Cardiac muscle cell (in vitro differentiated cells and primary cell): ENCODE measurements around the gene KCNQ5. TPM values are rescaled to one million over a fixed set of nuclear protein-coding genes. Genes with fewer than 3 reads are reported as not detected.

Experiments used
- DNase-seq, 2 donors: peaks; one replicate each; pipeline versions ENCODE4 v3.0.0 to v3.0.0-alpha.2; 2010 to 2017; ENCODE audit warnings: low read depth in 1 of 2, low spot score in 1 of 2
- H3K27ac ChIP-seq: fragments of 200-600 bp; sonication (generic); 2 replicates; pipeline ENCODE4 v1.5.1; 2016
- H3K27me3 ChIP-seq: fragments of 200-600 bp; sonication (generic); 2 replicates; pipeline ENCODE4 v1.6.0; 2016; ENCODE audit warnings: control low read depth
- H3K36me3 ChIP-seq: fragments of 200-600 bp; sonication (generic); 2 replicates; pipeline ENCODE4 v1.5.1; 2016; ENCODE audit warnings: control low read depth
- H3K4me1 ChIP-seq: fragments of 200-600 bp; sonication (generic); 2 replicates; pipeline ENCODE4 v1.8.1; 2017; ENCODE audit warnings: low read depth, mild to moderate bottlenecking, mixed run types
- H3K4me3 ChIP-seq: fragments of 200-600 bp; sonication (generic); 2 replicates; pipeline ENCODE4 v1.5.1; 2016; ENCODE audit warnings: mild to moderate bottlenecking
- H3K9me3 ChIP-seq: fragments of 200-600 bp; sonication (generic); 2 replicates; pipeline ENCODE4 v1.5.1; 2017; ENCODE audit warnings: low read depth, mild to moderate bottlenecking, control low read depth
- polyA plus RNA-seq: library from polyadenylated mRNA; unstranded; fragments of >200 nt; fragmentation: Nextera tagmentation; extraction: Ambion mirVana; gene quantifications from 2 replicates; pipeline ENCODE4 v1.2.1, GENCODE V29; 2016
- total RNA-seq: library from RNA; depleted of rRNA; stranded (reverse); fragments of >200 nt; gene quantifications from 2 replicates; pipeline ENCODE4 v1.2.3, GENCODE V29; 2016
- TF ChIP-seq, protein P1 (sequence below): IDR thresholded peaks from 2 replicates; pipeline ENCODE4 v1.5.1; 2012; ENCODE audit warnings: low read depth, mild to moderate bottlenecking, low read length

KCNQ5 gene
- total and polyA plus RNA-seq, 2 experiments from 2014 or later, result 31.4 to 45.4 TPM

DNA sequence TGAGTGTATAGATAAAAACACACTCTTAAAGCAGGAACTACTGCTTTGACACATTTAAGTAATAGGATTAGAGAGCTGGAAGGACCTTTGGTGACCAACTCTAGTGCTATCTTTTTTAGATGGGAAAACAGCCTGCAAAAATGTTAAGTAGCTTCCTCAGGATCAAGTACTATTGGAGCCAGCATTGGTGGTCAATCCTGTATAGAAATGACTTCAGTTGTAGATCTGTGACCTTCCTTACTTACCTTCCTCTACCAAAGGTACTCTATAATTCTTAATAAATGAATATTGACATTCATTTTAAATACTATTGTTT is 18.7 kb downstream of the KCNQ5 start:
- DNase-seq, result peak in 1 of 2 donors; percentile 56
- TF ChIP-seq, protein P1, sequence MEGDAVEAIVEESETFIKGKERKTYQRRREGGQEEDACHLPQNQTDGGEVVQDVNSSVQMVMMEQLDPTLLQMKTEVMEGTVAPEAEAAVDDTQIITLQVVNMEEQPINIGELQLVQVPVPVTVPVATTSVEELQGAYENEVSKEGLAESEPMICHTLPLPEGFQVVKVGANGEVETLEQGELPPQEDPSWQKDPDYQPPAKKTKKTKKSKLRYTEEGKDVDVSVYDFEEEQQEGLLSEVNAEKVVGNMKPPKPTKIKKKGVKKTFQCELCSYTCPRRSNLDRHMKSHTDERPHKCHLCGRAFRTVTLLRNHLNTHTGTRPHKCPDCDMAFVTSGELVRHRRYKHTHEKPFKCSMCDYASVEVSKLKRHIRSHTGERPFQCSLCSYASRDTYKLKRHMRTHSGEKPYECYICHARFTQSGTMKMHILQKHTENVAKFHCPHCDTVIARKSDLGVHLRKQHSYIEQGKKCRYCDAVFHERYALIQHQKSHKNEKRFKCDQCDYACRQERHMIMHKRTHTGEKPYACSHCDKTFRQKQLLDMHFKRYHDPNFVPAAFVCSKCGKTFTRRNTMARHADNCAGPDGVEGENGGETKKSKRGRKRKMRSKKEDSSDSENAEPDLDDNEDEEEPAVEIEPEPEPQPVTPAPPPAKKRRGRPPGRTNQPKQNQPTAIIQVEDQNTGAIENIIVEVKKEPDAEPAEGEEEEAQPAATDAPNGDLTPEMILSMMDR, result no peak
- peak overlapping the region; percentile 49 for H3K27ac ChIP-seq
- H3K4me3 ChIP-seq, result no peak overlapping the region
- no peaks in the 10 kb centered on the region for H3K36me3 ChIP-seq
- H3K4me1 ChIP-seq, result peaks cover 80% of the 10 kb centered on the region
- H3K27me3 ChIP-seq, result no peaks in the 10 kb centered on the region
- H3K9me3 ChIP-seq, result no peaks in the 10 kb centered on the region

DNA sequence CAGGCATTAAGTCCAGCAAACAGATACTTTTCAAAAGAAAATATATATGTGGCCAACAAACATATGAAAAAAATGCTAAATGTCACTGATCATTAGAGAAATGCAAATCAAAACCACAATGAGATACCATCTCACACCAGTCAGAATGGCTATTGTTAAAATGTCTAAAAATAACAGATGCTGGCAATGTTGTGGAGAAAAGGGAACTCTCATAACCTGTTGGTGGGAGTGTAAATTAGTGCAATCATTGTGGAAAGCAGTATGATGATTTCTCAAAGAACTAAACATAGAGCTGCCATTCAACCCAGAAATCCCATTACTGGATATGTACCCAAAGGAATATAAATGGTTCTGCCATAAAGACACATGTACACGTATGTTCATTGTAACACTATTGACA is 20.6 kb downstream of the KCNQ5 start:
- H3K4me1 ChIP-seq, result peaks cover 62% of the 10 kb centered on the region
- no peak overlapping the region for H3K27ac ChIP-seq
- H3K27me3 ChIP-seq, result no peaks in the 10 kb centered on the region
- no peaks in the 10 kb centered on the region for H3K36me3 ChIP-seq
- TF ChIP-seq, protein P1, result no peak
- H3K9me3 ChIP-seq, result no peaks in the 10 kb centered on the region
- no peak overlapping the region for H3K4me3 ChIP-seq
- no peak for DNase-seq

DNA sequence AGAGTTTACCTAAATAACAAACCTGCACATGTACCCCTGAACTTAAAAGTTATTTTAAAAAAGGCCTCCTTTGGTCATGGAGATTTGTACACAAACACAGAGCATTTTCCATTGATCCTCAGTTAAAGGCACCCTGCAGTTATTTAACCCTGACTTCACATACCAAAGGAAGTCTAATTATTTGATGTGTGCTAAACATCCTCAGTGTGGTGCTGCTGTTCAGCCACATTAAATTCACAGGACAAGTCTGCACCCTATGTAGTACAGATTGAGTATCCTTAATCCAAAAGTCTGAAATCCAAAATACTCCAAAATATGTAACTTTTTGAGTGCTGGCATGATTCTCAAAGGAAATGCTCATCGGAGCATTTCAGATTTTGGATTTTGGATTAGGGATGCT is 21.4 kb downstream of the KCNQ5 start:
- Histone ChIP-seq H3K4me1 (peaks cover 62% of the 10 kb centered on the region), H3K27ac (no peak overlapping the region), H3K36me3 (no peaks in the 10 kb centered on the region), H3K9me3 (no peaks in the 10 kb centered on the region), H3K4me3 (no peak overlapping the region), H3K27me3 (no peaks in the 10 kb centered on the region)
- TF ChIP-seq, protein P1, result peak; percentile 24
- peak in 1 of 2 donors; percentile 55 for DNase-seq

- Histone ChIP-seq H3K9me3 (no peaks in the 10 kb centered on the region), H3K27me3 (no peaks in the 10 kb centered on the region), H3K36me3 (no peaks in the 10 kb centered on the region), H3K27ac (no peak overlapping the region), H3K4me1 (peaks cover 30% of the 10 kb centered on the region), H3K4me3 (no peak overlapping the region)
- TF ChIP-seq, protein P1, result no peak
- DNase-seq, result no peak
Observed at GRCh38 chr6:72646604-72647485, 25.0 kb downstream of the KCNQ5 start.

GRCh38 chr6:72647489-72647888 is 25.6 kb downstream of the KCNQ5 start:
- TF ChIP-seq, protein P1, result no peak
- no peak for DNase-seq
- Histone ChIP-seq H3K9me3 (no peaks in the 10 kb centered on the region), H3K4me3 (no peak overlapping the region), H3K27me3 (no peaks in the 10 kb centered on the region), H3K4me1 (peaks cover 26% of the 10 kb centered on the region), H3K27ac (no peak overlapping the region), H3K36me3 (no peaks in the 10 kb centered on the region)
